COLO829 (cell line): ENCODE results near the gene DEF6.
"Not testable (repeated sequence)": the region's sequence is repeated elsewhere in the genome, so short reads cannot be mapped to it uniquely, and the experiment has no call there.

Experiments
- DNase-seq: peaks from one replicate; pipeline ENCODE4 v3.0.0; 2012; ENCODE audit warnings: low spot score

The DEF6 gene

DNA sequence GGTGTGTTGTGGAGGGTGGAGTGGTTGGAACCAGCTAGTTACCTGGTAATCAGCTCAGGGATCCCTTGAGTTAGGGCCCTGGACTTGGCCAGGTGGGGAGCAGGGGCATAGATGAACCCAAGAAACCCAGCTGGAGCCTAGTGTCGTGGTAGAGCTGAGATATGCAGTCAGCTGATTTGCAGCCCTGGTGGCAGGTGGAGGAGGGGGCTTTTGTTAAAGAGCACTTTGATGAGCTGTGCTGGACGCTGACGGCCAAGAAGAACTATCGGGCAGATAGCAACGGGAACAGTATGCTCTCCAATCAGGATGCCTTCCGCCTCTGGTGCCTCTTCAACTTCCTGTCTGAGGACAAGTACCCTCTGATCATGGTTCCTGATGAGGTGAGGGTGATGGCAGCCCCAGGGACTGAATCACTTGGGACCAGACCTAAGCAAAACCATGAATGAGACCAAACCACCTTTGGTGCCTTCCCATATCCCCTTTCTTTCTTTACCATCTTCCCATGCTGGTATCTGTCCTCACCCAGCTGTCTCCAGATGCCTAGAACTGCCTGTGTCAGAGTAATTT is 12.7 kb downstream of the DEF6 start:
- DNase-seq: no peak

- no peak for DNase-seq
These were observed 13.9 kb downstream of the DEF6 start for GRCh38 chr6:35311390-35312075.

- no peak for DNase-seq
These were observed 14.6 kb downstream of the DEF6 start for GRCh38 chr6:35312076-35312800.

GRCh38 chr6:35312807-35313206 is 15.2 kb downstream of the DEF6 start:
- no peak for DNase-seq

GRCh38 chr6:35317483-35318195 is 20.0 kb downstream of the DEF6 start:
- DNase-seq: no peak

DNA sequence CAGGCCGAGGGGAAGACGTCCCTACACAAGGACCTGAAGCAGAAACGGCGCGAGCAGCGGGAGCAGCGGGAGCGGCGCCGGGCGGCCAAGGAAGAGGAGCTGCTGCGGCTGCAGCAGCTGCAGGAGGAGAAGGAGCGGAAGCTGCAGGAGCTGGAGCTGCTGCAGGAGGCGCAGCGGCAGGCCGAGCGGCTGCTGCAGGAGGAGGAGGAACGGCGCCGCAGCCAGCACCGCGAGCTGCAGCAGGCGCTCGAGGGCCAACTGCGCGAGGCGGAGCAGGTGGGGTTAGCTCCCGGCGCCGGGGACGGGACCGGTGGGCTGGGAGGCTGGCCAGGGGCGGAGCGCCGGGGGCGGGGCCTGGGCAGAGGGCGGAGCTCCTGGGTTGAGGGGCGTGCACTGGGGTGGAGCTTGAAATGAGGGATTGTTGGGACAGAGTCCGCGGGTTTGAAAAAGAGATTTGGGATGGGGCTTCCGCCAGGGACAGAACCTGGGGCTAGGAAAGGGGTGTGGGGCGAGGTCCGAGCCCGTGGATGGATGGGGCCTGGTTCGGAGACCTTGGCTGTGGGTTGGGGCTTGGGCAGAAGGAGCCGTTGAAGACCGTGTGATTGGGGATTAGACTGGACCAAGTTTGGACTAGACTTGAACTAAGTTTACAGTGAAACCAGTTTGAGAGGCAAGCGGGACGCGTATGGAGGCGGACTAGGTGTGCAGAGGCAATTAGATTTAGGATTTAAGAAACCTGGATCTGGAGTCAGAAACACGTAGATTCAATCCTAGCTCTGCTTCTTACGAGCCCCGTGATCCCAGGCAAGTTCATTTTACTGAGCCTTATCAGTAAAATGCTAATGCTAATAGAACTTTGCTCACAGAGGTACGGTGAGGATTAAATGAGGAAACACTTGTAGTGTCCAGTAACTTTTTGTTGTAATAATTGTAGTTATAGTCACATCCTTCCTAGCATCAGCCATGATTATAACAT is 20.9 kb downstream of the DEF6 start:
- DNase-seq: peak; percentile 92

- no peak for DNase-seq
These were observed 21.9 kb downstream of the DEF6 start for GRCh38 chr6:35319346-35320030.

GRCh38 chr6:35320031-35320410 is 22.4 kb downstream of the DEF6 start:
- no peak for DNase-seq

DNA sequence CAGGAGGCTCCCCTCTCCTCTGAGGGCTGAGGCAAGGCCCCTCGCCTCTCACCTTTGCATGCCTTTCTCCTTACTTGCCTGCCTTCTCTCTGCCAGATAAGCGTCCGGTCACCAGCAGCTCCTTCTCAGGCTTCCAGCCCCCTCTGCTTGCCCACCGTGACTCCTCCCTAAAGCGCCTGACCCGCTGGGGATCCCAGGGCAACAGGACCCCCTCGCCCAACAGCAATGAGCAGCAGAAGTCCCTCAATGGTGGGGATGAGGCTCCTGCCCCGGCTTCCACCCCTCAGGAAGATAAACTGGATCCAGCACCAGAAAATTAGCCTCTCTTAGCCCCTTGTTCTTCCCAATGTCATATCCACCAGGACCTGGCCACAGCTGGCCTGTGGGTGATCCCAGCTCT is 23.5 kb downstream of the DEF6 start:
- DNase-seq: no peak

GRCh38 chr6:35327349-35328027 is 29.9 kb downstream of the DEF6 start:
- DNase-seq: peak; percentile 63

GRCh38 chr6:35328108-35328723 is 30.6 kb downstream of the DEF6 start:
- no peak for DNase-seq

- DNase-seq: not testable (repeated sequence)
These were observed 31.3 kb downstream of the DEF6 start for GRCh38 chr6:35328965-35329364.

GRCh38 chr6:35330541-35331119 is 33.0 kb downstream of the DEF6 start:
- DNase-seq: no peak

DNA sequence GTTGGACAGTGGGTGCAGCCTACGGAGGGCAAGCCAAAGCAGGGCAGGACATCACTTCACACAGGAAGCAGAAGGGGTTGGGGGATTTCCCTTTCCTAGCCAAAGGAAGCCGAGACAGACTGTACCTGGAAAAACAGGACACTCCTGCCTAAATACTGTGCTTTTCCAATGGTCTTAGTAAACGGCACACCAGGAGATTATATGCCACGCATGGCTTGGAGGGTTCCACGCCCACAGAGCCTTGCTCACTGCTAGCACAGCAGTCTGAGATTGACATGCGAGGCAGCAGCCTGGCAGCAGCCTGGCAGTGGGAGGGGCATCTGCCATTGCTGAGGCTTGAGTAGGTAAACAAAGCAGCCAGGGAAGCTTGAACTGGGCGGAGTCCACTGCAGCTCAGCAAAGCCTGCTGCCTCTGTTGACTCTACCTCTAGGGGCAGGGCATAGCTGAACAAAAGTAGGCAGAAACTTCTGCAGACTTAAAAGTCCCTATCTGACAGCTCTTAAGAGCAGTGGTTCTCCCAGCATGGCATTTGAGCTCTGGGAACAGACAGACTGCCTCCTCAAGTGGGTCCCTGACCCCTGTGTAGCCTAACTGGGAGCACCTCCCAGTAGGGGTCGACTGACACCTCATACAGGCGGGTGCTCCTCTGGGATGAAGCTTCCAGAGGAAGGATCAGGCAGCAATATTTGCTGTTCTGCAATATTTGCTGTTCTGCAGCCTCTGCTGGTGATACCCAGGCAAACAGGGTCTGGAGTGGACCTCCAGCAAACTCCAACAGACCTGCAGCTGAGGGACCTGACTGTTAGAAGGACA is 34.7 kb downstream of the DEF6 start:
- not testable (repeated sequence) for DNase-seq

DNA sequence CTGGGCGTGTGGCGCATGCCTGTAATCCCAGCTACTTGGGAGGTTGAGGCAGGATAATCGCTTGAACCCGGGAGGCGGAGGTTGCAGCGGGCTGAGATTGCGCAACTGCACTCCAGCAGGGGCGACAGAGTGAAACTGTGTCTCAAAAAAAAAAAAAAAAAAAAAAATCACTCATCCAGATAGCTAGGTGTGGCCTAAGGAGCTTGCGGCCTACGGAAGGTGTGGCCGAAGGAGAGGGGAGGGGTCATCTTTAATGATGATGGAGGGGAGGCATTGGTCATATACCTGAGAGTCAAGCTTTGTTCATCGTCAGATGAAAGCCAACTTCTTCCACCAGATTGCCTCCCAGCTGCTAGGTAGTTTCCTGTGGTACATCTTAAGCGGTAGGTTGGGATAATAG is 43.9 kb downstream of the DEF6 start:
- no peak for DNase-seq

- DNase-seq: peak; percentile 99
These were observed 44.9 kb downstream of the DEF6 start, which contains the start of gene PPARD for GRCh38 chr6:35342258-35343091. Gene PPARD, plus strand, starts transcription at chr6:35342558. Its CDS starts 68,530 bp downstream, at chr6:35411088.

DNA sequence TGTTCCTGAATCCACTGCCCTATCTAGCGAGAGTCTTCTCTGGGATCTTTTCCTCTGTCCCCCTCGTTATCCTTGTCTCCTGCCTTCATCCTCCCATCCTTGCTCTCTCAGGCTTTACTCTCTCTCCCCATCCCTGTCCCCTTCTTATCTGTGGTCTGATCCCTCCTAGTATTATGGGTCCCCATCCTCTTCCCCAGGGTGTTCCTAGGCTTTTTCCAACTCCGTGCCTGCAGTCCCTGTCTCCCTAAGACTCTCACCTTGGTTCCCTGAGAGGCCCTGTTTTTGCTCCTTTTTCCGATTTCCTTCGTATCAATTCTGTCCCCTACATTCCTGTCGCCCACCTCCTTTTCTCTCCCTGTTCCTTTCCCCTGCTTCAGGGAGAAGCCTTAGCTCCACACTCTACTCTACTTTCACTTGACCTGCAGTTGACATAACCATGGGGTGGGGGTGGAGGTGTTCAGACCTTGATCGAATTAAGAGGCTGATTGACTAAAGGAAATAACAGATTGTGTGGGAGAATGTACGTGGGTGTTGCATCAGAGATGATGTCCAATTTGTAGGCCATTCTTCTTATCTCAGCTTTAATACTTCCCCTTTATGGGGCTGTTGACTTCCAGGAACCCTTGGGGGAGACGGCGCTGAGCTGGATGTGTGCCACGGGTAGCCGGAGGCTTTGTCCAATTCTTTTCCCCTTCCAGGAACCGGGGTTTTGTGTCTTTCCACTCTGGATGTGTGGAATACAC is 45.6 kb downstream of the DEF6 start:
- no peak for DNase-seq
